MCF 10A (cell line): ENCODE data around the gene C9orf43. TPM values are rescaled to one million over a fixed set of nuclear protein-coding genes. Genes with fewer than 3 reads are reported as not detected.

ENCODE experiments used
- BruUV-seq: library from RNA; stranded (reverse); fragments of 400-500 nt; replicated peaks from 2 replicates; lab custom pipeline; 2021; lab: Mats Ljungman, UMichigan
- CTCF ChIA-PET: fragments of 300-600 bp; sonication (Branson Sonifier 250); formaldehyde crosslinking; extraction: SDS; loops from one replicate; lab custom pipeline; 2021; ENCODE audit warnings: antibody characterized with exemption, inconsistent platforms; lab: Yijun Ruan, JAX
- POLR2A ChIA-PET: fragments of 300-600, 350-650 bp; sonication (Branson Sonifier 250); formaldehyde crosslinking; extraction: SDS; loops from one replicate; lab custom pipeline; 2020; ENCODE audit warnings: antibody characterized with exemption, inconsistent platforms; lab: Yijun Ruan, JAX
- DNase-seq: peaks from one replicate; pipeline ENCODE4 v3.0.0-alpha.2; 2018; ENCODE audit not compliant: unreplicated experiment
- H3K27ac Mint-ChIP-seq: one replicate; pipeline ENCODE4 v1.8.0; 2022; ENCODE audit warnings: mild to moderate bottlenecking, low read depth, mixed read lengths; ENCODE audit not compliant: unreplicated experiment
- H3K27me3 Mint-ChIP-seq: one replicate; pipeline ENCODE4 v1.8.0; 2022; ENCODE audit warnings: mixed read lengths; ENCODE audit not compliant: insufficient read depth, unreplicated experiment
- H3K36me3 Mint-ChIP-seq: one replicate; pipeline ENCODE4 v1.8.0; 2022; ENCODE audit warnings: mild to moderate bottlenecking, moderate library complexity, mixed read lengths; ENCODE audit not compliant: insufficient read depth, unreplicated experiment
- H3K4me1 Mint-ChIP-seq: one replicate; pipeline ENCODE4 v1.8.0; 2022; ENCODE audit warnings: mixed read lengths; ENCODE audit not compliant: insufficient read depth, unreplicated experiment
- H3K4me3 Mint-ChIP-seq: one replicate; pipeline ENCODE4 v1.8.0; 2022; ENCODE audit warnings: mild to moderate bottlenecking, moderate library complexity, mixed read lengths; ENCODE audit not compliant: unreplicated experiment
- H3K9me3 Mint-ChIP-seq: one replicate; pipeline ENCODE4 v1.8.0; 2022; ENCODE audit warnings: mixed read lengths; ENCODE audit not compliant: unreplicated experiment
- intact Hi-C: fragments of 100-400 bp; cut with micrococcal nuclease; formaldehyde crosslinking; loops from 2 replicates; pipeline ENCODE4 v1.14.1; 2022
- total RNA-seq: library from RNA; stranded (reverse); gene quantifications from 2 replicates; pipeline ENCODE4 v1.2.3, GENCODE V29; 2022
- TF ChIP-seq, protein P1 (sequence below): fragments of 200-600 bp; IDR thresholded peaks from one replicate; pipeline ENCODE4 v1.8.0; 2022; ENCODE audit warnings: antibody characterized with exemption, mild to moderate bottlenecking; ENCODE audit not compliant: unreplicated experiment

C9orf43 gene
- total RNA-seq, 1 experiment from 2014 or later: 0.84 TPM

DNA sequence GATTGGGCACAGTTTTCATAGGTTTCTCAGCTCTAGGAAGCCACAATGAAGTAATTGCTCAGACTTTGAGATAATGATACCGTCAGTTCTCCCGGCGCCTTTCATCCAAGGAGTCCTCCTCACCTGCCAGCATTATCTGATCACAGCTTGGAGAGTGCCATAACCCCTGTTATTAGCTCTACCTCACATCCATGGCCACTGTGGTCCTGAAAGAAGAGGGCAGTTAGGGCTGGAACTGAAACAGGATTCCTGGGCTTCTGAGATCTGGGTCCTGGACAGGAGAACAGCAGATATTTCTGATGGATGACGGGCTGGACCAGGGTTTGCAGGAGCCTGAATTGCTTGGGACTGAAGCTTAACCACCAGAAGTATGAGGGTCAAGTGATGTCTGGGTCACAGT, 66.5 kb downstream of the C9orf43 start:
- POLR2A ChIA-PET: no interaction called here
- Mint-ChIP-seq H3K36me3 (no peaks in the 10 kb centered on the region), H3K27me3 (peaks cover 22% of the 10 kb centered on the region), H3K4me3 (no peak overlapping the region), H3K9me3 (no peaks in the 10 kb centered on the region), H3K27ac (no peak overlapping the region), H3K4me1 (no peaks in the 10 kb centered on the region)
- TF ChIP-seq, protein P1, sequence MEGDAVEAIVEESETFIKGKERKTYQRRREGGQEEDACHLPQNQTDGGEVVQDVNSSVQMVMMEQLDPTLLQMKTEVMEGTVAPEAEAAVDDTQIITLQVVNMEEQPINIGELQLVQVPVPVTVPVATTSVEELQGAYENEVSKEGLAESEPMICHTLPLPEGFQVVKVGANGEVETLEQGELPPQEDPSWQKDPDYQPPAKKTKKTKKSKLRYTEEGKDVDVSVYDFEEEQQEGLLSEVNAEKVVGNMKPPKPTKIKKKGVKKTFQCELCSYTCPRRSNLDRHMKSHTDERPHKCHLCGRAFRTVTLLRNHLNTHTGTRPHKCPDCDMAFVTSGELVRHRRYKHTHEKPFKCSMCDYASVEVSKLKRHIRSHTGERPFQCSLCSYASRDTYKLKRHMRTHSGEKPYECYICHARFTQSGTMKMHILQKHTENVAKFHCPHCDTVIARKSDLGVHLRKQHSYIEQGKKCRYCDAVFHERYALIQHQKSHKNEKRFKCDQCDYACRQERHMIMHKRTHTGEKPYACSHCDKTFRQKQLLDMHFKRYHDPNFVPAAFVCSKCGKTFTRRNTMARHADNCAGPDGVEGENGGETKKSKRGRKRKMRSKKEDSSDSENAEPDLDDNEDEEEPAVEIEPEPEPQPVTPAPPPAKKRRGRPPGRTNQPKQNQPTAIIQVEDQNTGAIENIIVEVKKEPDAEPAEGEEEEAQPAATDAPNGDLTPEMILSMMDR: no peak
- intact Hi-C loops: no loop called here
- CTCF ChIA-PET: interaction anchor here (0.5 to 0.9 kb wide), 2 partner anchors 31 to 178 kb away, joined by 4 read pairs; no protein-coding TSS in a partner anchor
- no peak for DNase-seq
- no TSS peak for BruUV-seq

DNA sequence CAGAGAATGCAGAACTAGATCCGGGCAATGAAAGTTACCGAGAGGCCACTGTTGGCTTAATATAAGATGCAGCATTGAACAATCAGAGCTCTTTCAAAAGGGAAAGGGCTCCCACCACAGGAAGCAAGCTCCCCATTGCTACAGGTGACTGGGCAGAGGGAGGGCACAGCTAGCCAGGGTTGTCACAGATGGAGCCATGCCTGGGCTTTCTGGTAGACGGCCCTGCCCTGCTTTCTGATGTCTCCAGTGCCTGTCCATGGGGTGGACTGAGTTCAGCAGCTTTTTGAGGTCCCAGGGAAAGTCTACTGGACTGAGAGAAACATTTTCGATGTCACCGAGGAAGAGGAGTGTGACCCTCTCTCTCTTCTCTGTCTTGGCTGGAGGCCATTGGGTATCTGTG, 67.1 kb downstream of the C9orf43 start:
- H3K9me3 Mint-ChIP-seq: no peaks in the 10 kb centered on the region
- TF ChIP-seq, protein P1: no peak
- H3K4me1 Mint-ChIP-seq: no peaks in the 10 kb centered on the region
- H3K27ac Mint-ChIP-seq: no peak overlapping the region
- no peak overlapping the region for H3K4me3 Mint-ChIP-seq
- intact Hi-C loops: no loop called here
- ChIA-PET POLR2A (no interaction called here), CTCF (interaction anchor here (0.5 kb wide), 1 partner anchor 32 kb away, joined by 4 read pairs; no protein-coding TSS in a partner anchor)
- DNase-seq: no peak
- peaks cover 22% of the 10 kb centered on the region for H3K27me3 Mint-ChIP-seq
- no peaks in the 10 kb centered on the region for H3K36me3 Mint-ChIP-seq
- no TSS peak for BruUV-seq

DNA sequence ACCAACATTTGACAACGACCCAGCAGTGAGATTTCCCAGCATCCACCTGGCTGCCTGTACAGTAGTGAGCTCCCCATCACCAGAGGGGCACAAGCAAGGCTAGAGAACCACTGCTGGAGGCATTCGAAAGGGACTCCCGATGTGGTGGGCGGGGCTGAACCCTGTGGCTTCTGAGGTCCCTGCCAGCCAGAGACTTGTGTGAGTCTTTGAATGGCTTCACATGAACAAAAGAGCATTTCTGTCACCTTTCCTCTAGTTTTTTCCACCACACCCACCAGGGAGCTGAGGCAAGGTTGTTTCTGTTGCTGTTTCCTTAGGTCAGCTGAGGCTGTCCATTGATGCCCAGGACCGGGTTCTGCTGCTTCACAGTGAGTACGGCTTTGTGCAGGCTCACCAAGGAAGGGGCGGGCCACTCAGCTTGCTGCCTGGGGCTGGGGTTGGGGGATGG, 68.7 kb downstream of the C9orf43 start:
- no peak for DNase-seq
- Mint-ChIP-seq H3K4me3 (no peak overlapping the region), H3K27me3 (peaks cover 22% of the 10 kb centered on the region), H3K36me3 (no peaks in the 10 kb centered on the region), H3K4me1 (no peaks in the 10 kb centered on the region), H3K27ac (no peak overlapping the region), H3K9me3 (no peaks in the 10 kb centered on the region)
- no TSS peak for BruUV-seq
- POLR2A ChIA-PET: interaction anchor here (0.5 kb wide), 1 partner anchor 36 kb away, joined by 3 read pairs; no protein-coding TSS in a partner anchor
- intact Hi-C loops: no loop called here
- CTCF ChIA-PET: interaction anchor here (0.5 to 0.7 kb wide), 2 partner anchors 64 to 111 kb away, joined by 3 read pairs; no protein-coding TSS in a partner anchor
- TF ChIP-seq, protein P1: no peak

Other genes with a start within 250 kb of the C9orf43 start
- 32.2 and 32.6 TPM in 2 replicates for gene FKBP15, start 189.5 kb upstream of the C9orf43 start, total RNA-seq
- gene SLC31A1, start 189.2 kb upstream of the C9orf43 start, total RNA-seq: 56.3 and 69.4 TPM in 2 replicates
- gene CDC26, start 135.2 kb upstream of the C9orf43 start, total RNA-seq: 51.6 and 64.8 TPM in 2 replicates
- gene PRPF4, start 135.1 kb upstream of the C9orf43 start, total RNA-seq: 35.6 and 37.3 TPM in 2 replicates
- gene RNF183, start 107.4 kb upstream of the C9orf43 start, total RNA-seq: not detected in 2 replicates
- 2.3 and 2.9 TPM in 2 replicates for gene WDR31, start 70.5 kb upstream of the C9orf43 start, total RNA-seq
- gene BSPRY, start 61.2 kb upstream of the C9orf43 start, total RNA-seq: 0.17 and 0.21 TPM in 2 replicates
- 10.1 and 11.5 TPM in 2 replicates for gene HDHD3, start 33.8 kb upstream of the C9orf43 start, total RNA-seq
- gene ALAD, start 9.5 kb upstream of the C9orf43 start, total RNA-seq: 6.6 and 7.8 TPM in 2 replicates
- gene POLE3, start 72 bp upstream of the C9orf43 start, total RNA-seq: 51.8 and 54.0 TPM in 2 replicates
- 32.1 and 34.8 TPM in 2 replicates for gene RGS3, start 53.0 kb downstream of the C9orf43 start, total RNA-seq